GM23338 (cell line): ENCODE measurements around the gene ATP8A2. TPM values are rescaled to one million over a fixed set of nuclear protein-coding genes. Genes with fewer than 3 reads are reported as not detected.

Source experiments
- ATAC-seq: fragments of 200-7000 bp; cut with Tn5 transposase; 3 replicates; pipeline ENCODE4 v1.9.1; 2020
- DNase-seq: peaks from one replicate; pipeline ENCODE4 v3.0.0-alpha.2; 2015; ENCODE audit warnings: low spot score
- H2AFZ ChIP-seq: fragments of 200-600 bp; sonication (generic); 2 replicates; pipeline ENCODE4 v1.8.0; 2016; ENCODE audit warnings: antibody characterized with exemption, mild to moderate bottlenecking, moderate library complexity
- H3F3A ChIP-seq: fragments of 200-600 bp; sonication (generic); replicated peaks from 2 replicates; pipeline ENCODE4 v1.8.0; 2017; ENCODE audit warnings: antibody characterized with exemption, mixed run types, low read depth
- H3K27ac ChIP-seq: fragments of 200-600 bp; sonication (generic); 2 replicates; pipeline ENCODE4 v1.6.1; 2016; ENCODE audit warnings: low read depth
- H3K27me3 ChIP-seq: fragments of 200-600 bp; sonication (generic); 2 replicates; pipeline ENCODE4 v1.8.0; 2016; ENCODE audit warnings: mild to moderate bottlenecking, mixed run types, moderate library complexity; ENCODE audit not compliant: insufficient read depth
- H3K36me3 ChIP-seq: fragments of 200-600 bp; sonication (generic); 2 replicates; pipeline ENCODE4 v1.8.0; 2016; ENCODE audit warnings: mild to moderate bottlenecking; ENCODE audit not compliant: insufficient read depth
- H3K4me1 ChIP-seq: fragments of 200-600 bp; sonication (generic); 2 replicates; pipeline ENCODE4 v1.8.0; 2016; ENCODE audit warnings: mild to moderate bottlenecking, moderate library complexity; ENCODE audit not compliant: insufficient read depth
- H3K4me2 ChIP-seq: fragments of 200-600 bp; sonication (generic); 2 replicates; pipeline ENCODE4 v1.7.1; 2017; ENCODE audit warnings: mixed run types
- H3K4me3 ChIP-seq: fragments of 200-600 bp; sonication (generic); 2 replicates; pipeline ENCODE4 v1.6.1; 2016; ENCODE audit warnings: mixed run types
- H3K79me2 ChIP-seq: fragments of 200-600 bp; sonication (generic); replicated peaks from 2 replicates; pipeline ENCODE4 v1.8.0; 2017; ENCODE audit warnings: mild to moderate bottlenecking; ENCODE audit not compliant: insufficient read depth
- H3K9me2 ChIP-seq: fragments of 200-600 bp; sonication (generic); 2 replicates; pipeline ENCODE4 v1.8.0; 2017; ENCODE audit not compliant: insufficient read depth
- H4K20me1 ChIP-seq: fragments of 200-600 bp; sonication (generic); replicated peaks from 2 replicates; pipeline ENCODE4 v1.8.0; 2017; ENCODE audit warnings: mild to moderate bottlenecking; ENCODE audit not compliant: insufficient read depth
- H3K27ac Mint-ChIP-seq: 2 replicates; pipeline ENCODE4 v1.8.0; 2020; ENCODE audit warnings: inconsistent platforms, mild to moderate bottlenecking, moderate library complexity, mixed read lengths
- H3K27me3 Mint-ChIP-seq: 3 replicates; pipeline ENCODE4 v1.8.0; 2022; ENCODE audit warnings: low read depth, mild to moderate bottlenecking, moderate library complexity, mixed read lengths, inconsistent platforms; ENCODE audit not compliant: insufficient read depth, poor library complexity
- H3K36me3 Mint-ChIP-seq: 3 replicates; pipeline ENCODE4 v1.8.0; 2021; ENCODE audit warnings: low read depth, mild to moderate bottlenecking, inconsistent platforms, moderate library complexity, mixed read lengths
- H3K4me1 Mint-ChIP-seq: 3 replicates; pipeline ENCODE4 v1.8.0; 2020; ENCODE audit warnings: mild to moderate bottlenecking, inconsistent platforms, mixed read lengths
- H3K4me3 Mint-ChIP-seq: 3 replicates; pipeline ENCODE4 v1.8.0; 2021; ENCODE audit warnings: moderate library complexity, mild to moderate bottlenecking, inconsistent platforms, mixed read lengths
- H3K9me3 Mint-ChIP-seq: 3 replicates; pipeline ENCODE4 v1.8.0; 2020; ENCODE audit warnings: moderate library complexity, mild to moderate bottlenecking, inconsistent platforms, mixed read lengths
- EZH2 ChIP-seq: fragments of 200-600 bp; sonication (generic); IDR thresholded peaks from one replicate; pipeline ENCODE4 v1.8.0; 2017; ENCODE audit warnings: antibody characterized with exemption, mild to moderate bottlenecking, low read depth; ENCODE audit not compliant: unreplicated experiment
- EZH2phosphoT487 ChIP-seq: fragments of 200-600 bp; sonication (generic); IDR thresholded peaks from one replicate; pipeline ENCODE4 v1.8.1; 2018; ENCODE audit warnings: antibody characterized with exemption; ENCODE audit not compliant: unreplicated experiment
- POLR2AphosphoS5 ChIP-seq: IDR thresholded peaks from 2 replicates; pipeline ENCODE4 v1.6.1; 2016; ENCODE audit warnings: antibody characterized with exemption, low read depth
- STAT1 ChIP-seq: IDR thresholded peaks from one replicate; pipeline ENCODE4 v1.6.1; 2016; ENCODE audit warnings: antibody characterized with exemption; ENCODE audit not compliant: unreplicated experiment
- ZNF331 ChIP-seq: fragments of 250-450 bp; sonication (Bioruptor Pico); IDR thresholded peaks from 2 replicates; pipeline ENCODE4 v1.5.0; 2020; ENCODE audit warnings: low read depth, mild to moderate bottlenecking, moderate library complexity
- polyA plus RNA-seq: library from polyadenylated mRNA; unstranded; fragments of >200 nt; fragmentation: Nextera tagmentation; extraction: Ambion mirVana; gene quantifications from 2 replicates; pipeline ENCODE4 v1.2.1, GENCODE V29; 2016
- total RNA-seq: library from RNA; depleted of rRNA; stranded (reverse); fragments of >200 nt; shearing (Covaris generic); gene quantifications from 2 replicates; pipeline ENCODE4 v1.2.3, GENCODE V29; 2014
- TF ChIP-seq, protein P1 (sequence below): fragments of 250-450 bp; sonication (Bioruptor Pico); IDR thresholded peaks from 2 replicates; pipeline ENCODE4 v1.5.0; 2020; ENCODE audit warnings: mild to moderate bottlenecking, moderate library complexity
- TF ChIP-seq, protein P2 (sequence below), 2 experiments: fragments of 200-600 bp in 1 of 2; sonication (generic) in 1 of 2; conservative IDR thresholded peaks; 2 replicates each; pipeline versions ENCODE4 v1.5.1 to v1.6.1; 2016 to 2017; ENCODE audit warnings: antibody characterized with exemption in 2 of 2, low read depth in 2 of 2, mild to moderate bottlenecking in 2 of 2, moderate library complexity in 1 of 2
- TF ChIP-seq, protein P3 (sequence below): IDR thresholded peaks from one replicate; pipeline ENCODE4 v1.6.1; 2018; ENCODE audit warnings: antibody characterized with exemption; ENCODE audit not compliant: unreplicated experiment

The ATP8A2 gene
- total and polyA plus RNA-seq, 2 experiments from 2014 or later = 5.7 to 8.8 TPM

DNA sequence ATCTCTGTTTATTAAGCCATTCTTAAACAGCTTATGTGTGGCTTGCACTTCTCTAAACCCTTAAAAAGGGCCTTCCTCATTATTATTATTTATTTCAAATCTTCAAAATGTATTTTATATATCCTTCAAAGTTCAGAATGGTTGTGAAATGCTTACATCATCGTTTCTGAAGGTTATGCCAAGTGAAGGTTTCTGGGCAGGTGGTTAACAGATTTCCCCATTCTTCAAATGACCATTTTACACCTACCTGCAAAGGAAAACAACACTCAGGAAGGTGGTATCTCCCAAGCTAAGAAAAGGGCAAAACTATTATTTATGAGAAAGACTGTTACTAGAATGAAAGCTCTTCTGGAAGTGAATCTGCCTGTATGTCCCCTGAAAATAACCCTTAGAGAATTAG lies 488.5 kb downstream of the ATP8A2 start:
- no peaks in the 10 kb centered on the region for H3K9me2 ChIP-seq
- H3K4me1 ChIP-seq = no peaks in the 10 kb centered on the region
- H3K27me3 Mint-ChIP-seq = no peaks in the 10 kb centered on the region
- H2AFZ ChIP-seq = no peak overlapping the region
- H3K9me3 Mint-ChIP-seq = no peaks in the 10 kb centered on the region
- no peak overlapping the region for H3K4me3 Mint-ChIP-seq
- H3K36me3 Mint-ChIP-seq = no peaks in the 10 kb centered on the region; the same call in 2 of the 3 replicates
- no peak overlapping the region for H3K27ac ChIP-seq
- H3K36me3 ChIP-seq = no peaks in the 10 kb centered on the region
- H3K4me2 ChIP-seq = no peak overlapping the region
- H3F3A ChIP-seq = no peaks in the 10 kb centered on the region
- H3K79me2 ChIP-seq = no peaks in the 10 kb centered on the region
- no peak for ATAC-seq
- DNase-seq = no peak
- no peak overlapping the region for H3K27ac Mint-ChIP-seq
- TF ChIP-seq POLR2AphosphoS5 = no peak
- TF ChIP-seq, protein P1, sequence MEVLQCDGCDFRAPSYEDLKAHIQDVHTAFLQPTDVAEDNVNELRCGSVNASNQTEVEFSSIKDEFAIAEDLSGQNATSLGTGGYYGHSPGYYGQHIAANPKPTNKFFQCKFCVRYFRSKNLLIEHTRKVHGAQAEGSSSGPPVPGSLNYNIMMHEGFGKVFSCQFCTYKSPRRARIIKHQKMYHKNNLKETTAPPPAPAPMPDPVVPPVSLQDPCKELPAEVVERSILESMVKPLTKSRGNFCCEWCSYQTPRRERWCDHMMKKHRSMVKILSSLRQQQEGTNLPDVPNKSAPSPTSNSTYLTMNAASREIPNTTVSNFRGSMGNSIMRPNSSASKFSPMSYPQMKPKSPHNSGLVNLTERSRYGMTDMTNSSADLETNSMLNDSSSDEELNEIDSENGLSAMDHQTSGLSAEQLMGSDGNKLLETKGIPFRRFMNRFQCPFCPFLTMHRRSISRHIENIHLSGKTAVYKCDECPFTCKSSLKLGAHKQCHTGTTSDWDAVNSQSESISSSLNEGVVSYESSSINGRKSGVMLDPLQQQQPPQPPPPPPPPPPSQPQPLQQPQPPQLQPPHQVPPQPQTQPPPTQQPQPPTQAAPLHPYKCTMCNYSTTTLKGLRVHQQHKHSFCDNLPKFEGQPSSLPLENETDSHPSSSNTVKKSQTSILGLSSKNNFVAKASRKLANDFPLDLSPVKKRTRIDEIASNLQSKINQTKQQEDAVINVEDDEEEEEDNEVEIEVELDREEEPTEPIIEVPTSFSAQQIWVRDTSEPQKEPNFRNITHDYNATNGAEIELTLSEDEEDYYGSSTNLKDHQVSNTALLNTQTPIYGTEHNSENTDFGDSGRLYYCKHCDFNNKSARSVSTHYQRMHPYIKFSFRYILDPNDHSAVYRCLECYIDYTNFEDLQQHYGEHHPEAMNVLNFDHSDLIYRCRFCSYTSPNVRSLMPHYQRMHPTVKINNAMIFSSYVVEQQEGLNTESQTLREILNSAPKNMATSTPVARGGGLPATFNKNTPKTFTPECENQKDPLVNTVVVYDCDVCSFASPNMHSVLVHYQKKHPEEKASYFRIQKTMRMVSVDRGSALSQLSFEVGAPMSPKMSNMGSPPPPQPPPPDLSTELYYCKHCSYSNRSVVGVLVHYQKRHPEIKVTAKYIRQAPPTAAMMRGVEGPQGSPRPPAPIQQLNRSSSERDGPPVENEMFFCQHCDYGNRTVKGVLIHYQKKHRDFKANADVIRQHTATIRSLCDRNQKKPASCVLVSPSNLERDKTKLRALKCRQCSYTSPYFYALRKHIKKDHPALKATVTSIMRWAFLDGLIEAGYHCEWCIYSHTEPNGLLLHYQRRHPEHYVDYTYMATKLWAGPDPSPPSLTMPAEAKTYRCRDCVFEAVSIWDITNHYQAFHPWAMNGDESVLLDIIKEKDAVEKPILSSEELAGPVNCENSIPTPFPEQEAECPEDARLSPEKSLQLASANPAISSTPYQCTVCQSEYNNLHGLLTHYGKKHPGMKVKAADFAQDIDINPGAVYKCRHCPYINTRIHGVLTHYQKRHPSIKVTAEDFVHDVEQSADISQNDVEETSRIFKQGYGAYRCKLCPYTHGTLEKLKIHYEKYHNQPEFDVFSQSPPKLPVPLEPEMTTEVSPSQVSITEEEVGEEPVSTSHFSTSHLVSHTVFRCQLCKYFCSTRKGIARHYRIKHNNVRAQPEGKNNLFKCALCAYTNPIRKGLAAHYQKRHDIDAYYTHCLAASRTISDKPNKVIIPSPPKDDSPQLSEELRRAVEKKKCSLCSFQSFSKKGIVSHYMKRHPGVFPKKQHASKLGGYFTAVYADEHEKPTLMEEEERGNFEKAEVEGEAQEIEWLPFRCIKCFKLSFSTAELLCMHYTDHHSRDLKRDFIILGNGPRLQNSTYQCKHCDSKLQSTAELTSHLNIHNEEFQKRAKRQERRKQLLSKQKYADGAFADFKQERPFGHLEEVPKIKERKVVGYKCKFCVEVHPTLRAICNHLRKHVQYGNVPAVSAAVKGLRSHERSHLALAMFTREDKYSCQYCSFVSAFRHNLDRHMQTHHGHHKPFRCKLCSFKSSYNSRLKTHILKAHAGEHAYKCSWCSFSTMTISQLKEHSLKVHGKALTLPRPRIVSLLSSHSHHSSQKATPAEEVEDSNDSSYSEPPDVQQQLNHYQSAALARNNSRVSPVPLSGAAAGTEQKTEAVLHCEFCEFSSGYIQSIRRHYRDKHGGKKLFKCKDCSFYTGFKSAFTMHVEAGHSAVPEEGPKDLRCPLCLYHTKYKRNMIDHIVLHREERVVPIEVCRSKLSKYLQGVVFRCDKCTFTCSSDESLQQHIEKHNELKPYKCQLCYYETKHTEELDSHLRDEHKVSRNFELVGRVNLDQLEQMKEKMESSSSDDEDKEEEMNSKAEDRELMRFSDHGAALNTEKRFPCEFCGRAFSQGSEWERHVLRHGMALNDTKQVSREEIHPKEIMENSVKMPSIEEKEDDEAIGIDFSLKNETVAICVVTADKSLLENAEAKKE (CRISPR knock-in tag) = no peak
- no peak for TF ChIP-seq STAT1
- TF ChIP-seq, protein P2, sequence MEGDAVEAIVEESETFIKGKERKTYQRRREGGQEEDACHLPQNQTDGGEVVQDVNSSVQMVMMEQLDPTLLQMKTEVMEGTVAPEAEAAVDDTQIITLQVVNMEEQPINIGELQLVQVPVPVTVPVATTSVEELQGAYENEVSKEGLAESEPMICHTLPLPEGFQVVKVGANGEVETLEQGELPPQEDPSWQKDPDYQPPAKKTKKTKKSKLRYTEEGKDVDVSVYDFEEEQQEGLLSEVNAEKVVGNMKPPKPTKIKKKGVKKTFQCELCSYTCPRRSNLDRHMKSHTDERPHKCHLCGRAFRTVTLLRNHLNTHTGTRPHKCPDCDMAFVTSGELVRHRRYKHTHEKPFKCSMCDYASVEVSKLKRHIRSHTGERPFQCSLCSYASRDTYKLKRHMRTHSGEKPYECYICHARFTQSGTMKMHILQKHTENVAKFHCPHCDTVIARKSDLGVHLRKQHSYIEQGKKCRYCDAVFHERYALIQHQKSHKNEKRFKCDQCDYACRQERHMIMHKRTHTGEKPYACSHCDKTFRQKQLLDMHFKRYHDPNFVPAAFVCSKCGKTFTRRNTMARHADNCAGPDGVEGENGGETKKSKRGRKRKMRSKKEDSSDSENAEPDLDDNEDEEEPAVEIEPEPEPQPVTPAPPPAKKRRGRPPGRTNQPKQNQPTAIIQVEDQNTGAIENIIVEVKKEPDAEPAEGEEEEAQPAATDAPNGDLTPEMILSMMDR (conservative IDR thresholded peaks at IDR 0.05; ENCODE audit: low read depth in 2 of 2) = no peak
- TF ChIP-seq, protein P3, sequence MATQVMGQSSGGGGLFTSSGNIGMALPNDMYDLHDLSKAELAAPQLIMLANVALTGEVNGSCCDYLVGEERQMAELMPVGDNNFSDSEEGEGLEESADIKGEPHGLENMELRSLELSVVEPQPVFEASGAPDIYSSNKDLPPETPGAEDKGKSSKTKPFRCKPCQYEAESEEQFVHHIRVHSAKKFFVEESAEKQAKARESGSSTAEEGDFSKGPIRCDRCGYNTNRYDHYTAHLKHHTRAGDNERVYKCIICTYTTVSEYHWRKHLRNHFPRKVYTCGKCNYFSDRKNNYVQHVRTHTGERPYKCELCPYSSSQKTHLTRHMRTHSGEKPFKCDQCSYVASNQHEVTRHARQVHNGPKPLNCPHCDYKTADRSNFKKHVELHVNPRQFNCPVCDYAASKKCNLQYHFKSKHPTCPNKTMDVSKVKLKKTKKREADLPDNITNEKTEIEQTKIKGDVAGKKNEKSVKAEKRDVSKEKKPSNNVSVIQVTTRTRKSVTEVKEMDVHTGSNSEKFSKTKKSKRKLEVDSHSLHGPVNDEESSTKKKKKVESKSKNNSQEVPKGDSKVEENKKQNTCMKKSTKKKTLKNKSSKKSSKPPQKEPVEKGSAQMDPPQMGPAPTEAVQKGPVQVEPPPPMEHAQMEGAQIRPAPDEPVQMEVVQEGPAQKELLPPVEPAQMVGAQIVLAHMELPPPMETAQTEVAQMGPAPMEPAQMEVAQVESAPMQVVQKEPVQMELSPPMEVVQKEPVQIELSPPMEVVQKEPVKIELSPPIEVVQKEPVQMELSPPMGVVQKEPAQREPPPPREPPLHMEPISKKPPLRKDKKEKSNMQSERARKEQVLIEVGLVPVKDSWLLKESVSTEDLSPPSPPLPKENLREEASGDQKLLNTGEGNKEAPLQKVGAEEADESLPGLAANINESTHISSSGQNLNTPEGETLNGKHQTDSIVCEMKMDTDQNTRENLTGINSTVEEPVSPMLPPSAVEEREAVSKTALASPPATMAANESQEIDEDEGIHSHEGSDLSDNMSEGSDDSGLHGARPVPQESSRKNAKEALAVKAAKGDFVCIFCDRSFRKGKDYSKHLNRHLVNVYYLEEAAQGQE = no peak
- TF ChIP-seq EZH2 = no peak
- TF ChIP-seq EZH2phosphoT487 = no peak
- TF ChIP-seq ZNF331 (CRISPR knock-in tag) = no peak
- H4K20me1 ChIP-seq = no peaks in the 10 kb centered on the region
- H3K27me3 ChIP-seq = no peaks in the 10 kb centered on the region
- no peaks in the 10 kb centered on the region for H3K4me1 Mint-ChIP-seq
- no peak overlapping the region for H3K4me3 ChIP-seq
